Heart left ventricle (tissue), 16 donors: ENCODE results near the gene EWSR1. TPM values are rescaled to one million over a fixed set of nuclear protein-coding genes. Genes with fewer than 3 reads are reported as not detected.

Experiments used
- ATAC-seq, 4 donors: fragments of 200-7000 bp; cut with Tn5 transposase; one replicate each; pipeline ENCODE4 v1.9.1; 2020 to 2022; ENCODE audit warnings: moderate library complexity in 4 of 4, mild to moderate bottlenecking in 3 of 4, moderate number of reproducible peaks in 1 of 4
- DNase-seq, 5 donors: peaks; one replicate each; pipeline ENCODE4 v3.0.0-alpha.2; 2020
- H3K27ac ChIP-seq, 12 donors: fragments of 200-600 bp; sonication (generic) in 4 of 12; one replicate each; pipeline versions ENCODE4 v1.5.0 to v1.8.0; 2016 to 2022; ENCODE audit warnings: mild to moderate bottlenecking in 2 of 12
- H3K27me3 ChIP-seq, 9 donors: fragments of 200-600 bp; sonication (generic) in 2 of 9; one replicate each; pipeline versions ENCODE4 v1.5.1 to v1.8.0; 2016 to 2022; ENCODE audit warnings: mild to moderate bottlenecking in 3 of 9
- H3K36me3 ChIP-seq, 9 donors: fragments of 200-600 bp; sonication (generic) in 2 of 9; one replicate each; pipeline versions ENCODE4 v1.5.0 to v1.8.0; 2018 to 2022; ENCODE audit warnings: mild to moderate bottlenecking in 2 of 9
- H3K4me1 ChIP-seq, 12 donors: fragments of 200-600 bp; sonication (generic) in 4 of 12; one replicate each; pipeline versions ENCODE4 v1.5.0 to v1.8.0; 2016 to 2022; ENCODE audit warnings: mild to moderate bottlenecking in 3 of 12
- H3K4me3 ChIP-seq, 12 donors: fragments of 200-600 bp; sonication (generic) in 4 of 12; one replicate each; pipeline versions ENCODE4 v1.5.0 to v1.8.0; 2017 to 2022; ENCODE audit warnings: mild to moderate bottlenecking in 9 of 12, moderate library complexity in 4 of 12
- H3K9me3 ChIP-seq, 12 donors: fragments of 200-600 bp; sonication (generic) in 4 of 12; one replicate each; pipeline versions ENCODE4 v1.5.0 to v1.8.0; 2016 to 2022; ENCODE audit warnings: mild to moderate bottlenecking in 1 of 12
- POLR2A ChIP-seq, 2 donors: fragments of 450-650 bp; IDR thresholded peaks; one replicate each; pipeline ENCODE4 v1.6.1; 2017; ENCODE audit warnings: antibody characterized with exemption in 2 of 2, mild to moderate bottlenecking in 2 of 2, moderate library complexity in 2 of 2
- WGBS, 4 donors: extraction: QIAGEN DNeasy Blood & Tissue Kit in 2 of 4; methylation state at CpG; one replicate each; pipeline versions ENCODE4 v1.1.5 to v1.1.7; 2013 to 2018; 5-methylcytosine and 5-hydroxymethylcytosine counted together
- intact Hi-C, 10 donors: fragments of 100-400 bp; cut with DNase I; formaldehyde crosslinking; loops; one replicate each; pipeline versions ENCODE4 v1.11.1 to v1.14.2; 2022
- polyA plus RNA-seq, 2 donors: library from polyadenylated mRNA; stranded (reverse); fragments of 200-250 nt; gene quantifications; one replicate each; pipeline ENCODE4 v1.2.3, GENCODE V29; 2013
- total RNA-seq, 9 donors: library from RNA; depleted of rRNA in 2 of 9; stranded (reverse); fragments of >200 nt in 2 of 9; fragmentation: NEBNext Ultra II Directional in 3 of 9; extraction: Animal tissue kit (Norgen Biotek cat#: 25700) in 3 of 9; gene quantifications; one replicate each; pipeline versions ENCODE4 v1.1.0 to v1.2.4, GENCODE V29; 2016 to 2023
- TF ChIP-seq, protein P1 (sequence below), 12 donors: fragments of 200-600 bp; sonication (generic) in 4 of 12; IDR thresholded peaks; one replicate each; pipeline versions ENCODE4 v1.5.0 to v1.8.0; 2018 to 2022; ENCODE audit warnings: antibody characterized with exemption in 12 of 12, mild to moderate bottlenecking in 5 of 12
- donor health status: ischemic (EF 13 %, LVEDD 7.1; RV severe dilation, severe dysfunction).
- donor health status: healthy with polysubstance abuse.
- donor health status: DM: no; HTN: yes; CAD: no.
- donor health status: DM: no; HTN: no; CAD: no.
- donor health status: ischemic (EF 25% LVEDD 6.9; RV normal size, moderate dysfunction).
- donor health status: ischemic (EF 25% LVEDD 5.7; RV mildly dilated, moderate dysfunction).
- donor health status: healthy.
- donor health status: DM: yes; HTN: yes; CAD: no.
- donor health status: ischemic (EF 35%, LVEDD 5.7; RV mildly dilated, moderate dysfunction).
- donor health status: nonischemic (EF 11% LVEDD 7.7; RV severe dilation, severe dysfunction).
- donor health status: DM: yes; HTN: yes; CAD: no.
- donor health status: PGD.
- donor health status: ischemic (EF 29% LVEDD 5.4; RV normal size, mild dysfunction).
- donor health status: nonischemic (EF 23%, LVEDD 6.1; RV moderate dilation, normal function).

The EWSR1 gene
- total and polyA plus RNA-seq, 11 donors = 94.3 to 202 (median 138) TPM

GRCh38 chr22:29308148-29308790 is 40.2 kb downstream of the EWSR1 start:
- 48 to 83% (median 71%) methylated on average over 27 to 50 of the region's 50 CpGs for WGBS, 4 donors
- Histone ChIP-seq H3K4me3 (peak overlapping the region; percentile 63 to 98 (median 85)), H3K36me3 (peaks cover 0 to 13% (median 0%) of the 10 kb centered on the region in 9 donors), H3K27me3 (peaks cover 0 to 3% (median 0%) of the 10 kb centered on the region in 9 donors), H3K4me1 (peaks cover 9 to 72% (median 54%) of the 10 kb centered on the region in 12 donors), H3K9me3 (no peaks in the 10 kb centered on the region), H3K27ac (peak overlapping the region; percentile 86 to 95 (median 89))
- DNase-seq (peak in 3 of 5 donors; percentile 52 to 77 (median 59)), ATAC-seq (no peak)
- intact Hi-C loops = loop anchor here in 7 of 10 donors (5.0 kb wide), 5 partner anchors 34 to 1014 kb away; partner anchors contain the start of genes EWSR1 (in 1 of the 7) and RHBDD3 (in 1 of the 7)
- TF ChIP-seq POLR2A (IDR thresholded peaks at IDR 0.05) = no peak
- TF ChIP-seq, protein P1, sequence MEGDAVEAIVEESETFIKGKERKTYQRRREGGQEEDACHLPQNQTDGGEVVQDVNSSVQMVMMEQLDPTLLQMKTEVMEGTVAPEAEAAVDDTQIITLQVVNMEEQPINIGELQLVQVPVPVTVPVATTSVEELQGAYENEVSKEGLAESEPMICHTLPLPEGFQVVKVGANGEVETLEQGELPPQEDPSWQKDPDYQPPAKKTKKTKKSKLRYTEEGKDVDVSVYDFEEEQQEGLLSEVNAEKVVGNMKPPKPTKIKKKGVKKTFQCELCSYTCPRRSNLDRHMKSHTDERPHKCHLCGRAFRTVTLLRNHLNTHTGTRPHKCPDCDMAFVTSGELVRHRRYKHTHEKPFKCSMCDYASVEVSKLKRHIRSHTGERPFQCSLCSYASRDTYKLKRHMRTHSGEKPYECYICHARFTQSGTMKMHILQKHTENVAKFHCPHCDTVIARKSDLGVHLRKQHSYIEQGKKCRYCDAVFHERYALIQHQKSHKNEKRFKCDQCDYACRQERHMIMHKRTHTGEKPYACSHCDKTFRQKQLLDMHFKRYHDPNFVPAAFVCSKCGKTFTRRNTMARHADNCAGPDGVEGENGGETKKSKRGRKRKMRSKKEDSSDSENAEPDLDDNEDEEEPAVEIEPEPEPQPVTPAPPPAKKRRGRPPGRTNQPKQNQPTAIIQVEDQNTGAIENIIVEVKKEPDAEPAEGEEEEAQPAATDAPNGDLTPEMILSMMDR (IDR thresholded peaks at IDR 0.05) = no peak

DNA sequence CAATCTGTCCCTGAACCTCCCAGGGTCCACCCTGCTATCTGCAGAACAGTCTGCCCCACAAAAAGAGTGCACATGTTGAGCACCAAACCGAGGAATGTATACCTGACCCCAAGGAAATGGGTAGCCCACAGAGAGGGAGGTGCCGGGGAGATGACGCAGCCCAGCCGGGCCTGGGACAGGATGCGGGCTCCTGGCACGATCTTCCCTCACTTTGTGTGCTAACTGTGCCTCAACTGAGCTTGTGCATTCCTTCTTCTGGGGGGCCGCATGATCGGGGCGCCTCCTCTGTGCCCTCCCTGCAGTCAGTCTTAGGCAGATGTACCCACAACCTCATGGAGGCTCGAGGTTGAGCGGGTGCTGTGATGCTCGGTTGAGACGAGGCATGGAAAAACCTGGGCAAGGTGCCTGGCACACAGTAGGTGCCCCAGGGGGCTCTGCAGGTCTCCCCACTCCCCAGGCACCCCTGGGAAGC is 40.8 kb downstream of the EWSR1 start:
- WGBS, 4 donors = 35 to 47% (median 40%) methylated on average over 12 to 13 of the region's 13 CpGs
- Histone ChIP-seq H3K4me3 (peak overlapping the region; percentile 4 to 98 (median 84)), H3K27ac (peak overlapping the region; percentile 86 to 95 (median 89)), H3K36me3 (peaks cover 0 to 13% (median 0%) of the 10 kb centered on the region in 9 donors), H3K4me1 (peaks cover 9 to 75% (median 59%) of the 10 kb centered on the region in 12 donors), H3K27me3 (peaks cover 0 to 9% (median 4%) of the 10 kb centered on the region in 9 donors), H3K9me3 (no peaks in the 10 kb centered on the region)
- DNase-seq (peak in 1 of 5 donors; percentile 67), ATAC-seq (no peak)
- TF ChIP-seq, protein P1 (IDR thresholded peaks at IDR 0.05) = no peak
- TF ChIP-seq POLR2A (IDR thresholded peaks at IDR 0.05) = no peak
- intact Hi-C loops = loop anchor here in 7 of 10 donors (5.0 kb wide), 5 partner anchors 33 to 1013 kb away; partner anchors contain the start of genes EWSR1 (in 1 of the 7) and RHBDD3 (in 1 of the 7)

DNA sequence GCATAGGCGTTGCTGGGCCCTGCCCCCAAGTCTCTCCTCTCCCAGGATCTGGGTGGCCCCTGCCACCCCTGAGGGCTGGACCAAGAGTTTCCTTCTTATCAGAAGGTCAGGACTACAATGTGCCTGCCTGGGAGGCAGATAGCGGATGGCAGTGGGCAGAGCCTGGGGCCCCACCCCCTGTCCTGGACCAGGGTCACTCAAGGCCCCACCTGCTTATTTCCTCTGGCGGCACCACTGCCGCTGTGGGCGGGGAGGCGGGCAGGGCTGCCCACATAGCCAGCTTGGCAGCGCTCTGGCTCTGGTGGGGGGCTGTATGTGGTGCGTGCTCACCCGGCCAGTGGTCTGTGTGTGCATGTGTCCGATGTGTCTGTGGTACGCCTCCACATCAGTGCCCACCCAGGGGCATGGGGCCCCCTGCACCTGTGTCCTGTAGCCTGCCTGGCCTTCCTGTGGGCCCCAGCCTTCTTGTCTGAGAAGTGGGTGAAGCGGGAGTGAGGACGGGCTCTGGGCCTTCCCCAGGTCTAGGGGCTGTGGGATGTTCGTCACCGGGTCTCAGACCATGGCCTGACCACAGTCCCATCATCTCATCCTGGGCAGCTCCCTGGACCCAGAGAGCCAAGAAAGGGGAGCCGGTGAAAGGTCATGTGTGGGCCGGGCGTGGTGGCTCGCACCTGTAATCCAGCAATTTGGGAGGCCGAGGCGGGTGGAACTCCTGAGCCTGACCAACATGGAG is 41.4 kb downstream of the EWSR1 start:
- intact Hi-C loops = loop anchor here in 7 of 10 donors (5.0 kb wide), 5 partner anchors 33 to 1013 kb away; partner anchors contain the start of genes EWSR1 (in 1 of the 7) and RHBDD3 (in 1 of the 7)

More for the DNA sequence above, 41.4 kb downstream of the EWSR1 start:
- 56 to 69% (median 66%) methylated on average over 11 to 21 of the region's 21 CpGs for WGBS, 4 donors
- peak; percentile 33 to 63 (median 52) for ATAC-seq
- no peak for TF ChIP-seq POLR2A (IDR thresholded peaks at IDR 0.05)
- TF ChIP-seq, protein P1 (IDR thresholded peaks at IDR 0.05) = no peak
- peaks cover 0 to 13% (median 0%) of the 10 kb centered on the region in 9 donors for H3K36me3 ChIP-seq
- no peaks in the 10 kb centered on the region for H3K9me3 ChIP-seq
- peaks cover 9 to 81% (median 64%) of the 10 kb centered on the region in 12 donors for H3K4me1 ChIP-seq
- peak overlapping the region; percentile 34 to 95 (median 89) for H3K27ac ChIP-seq
- peak; percentile 75 to 88 (median 81) for DNase-seq
- peak overlapping the region in 10 of 12 donors; percentile 63 to 98 (median 88) for H3K4me3 ChIP-seq
- peaks cover 4 to 16% (median 10%) of the 10 kb centered on the region in 9 donors for H3K27me3 ChIP-seq
